Stimulated activated CD8-positive, alpha-beta memory T cell treated with anti-CD3 and anti-CD28 coated beads, Interleukin-7, amount 100 ng/mL, for 4 hours (primary cell): ENCODE measurements around the gene ZNF74.
"Not testable (repeated sequence)": the region's sequence is repeated elsewhere in the genome, so short reads cannot be mapped to it uniquely, and the experiment has no call there.

ENCODE experiments used
- DNase-seq, 2 donors: peaks; one replicate each; pipeline ENCODE4 v3.0.0-alpha.2; 2020; ENCODE audit warnings: low read depth in 2 of 2

The ZNF74 gene

GRCh38 chr22:20400606-20401375 lies 6.8 kb downstream of the ZNF74 start:
- no peak for DNase-seq

GRCh38 chr22:20401376-20402014 lies 7.5 kb downstream of the ZNF74 start:
- DNase-seq = no peak

- DNase-seq = no peak
These were observed 9.2 kb downstream of the ZNF74 start for GRCh38 chr22:20402960-20403778.

GRCh38 chr22:20403779-20404140 lies 9.8 kb downstream of the ZNF74 start:
- no peak for DNase-seq

GRCh38 chr22:20404881-20405280 lies 10.9 kb downstream of the ZNF74 start:
- DNase-seq = no peak

GRCh38 chr22:20405291-20405930 lies 11.5 kb downstream of the ZNF74 start:
- no peak for DNase-seq

- DNase-seq = no peak
These were observed 12.2 kb downstream of the ZNF74 start for GRCh38 chr22:20405931-20406685.

- no peak for DNase-seq
These were observed 12.9 kb downstream of the ZNF74 start for GRCh38 chr22:20406686-20407408.

- no peak for DNase-seq
These were observed 13.9 kb downstream of the ZNF74 start for GRCh38 chr22:20407829-20408228.

GRCh38 chr22:20408891-20409290 lies 14.9 kb downstream of the ZNF74 start:
- DNase-seq = no peak

- not testable (repeated sequence) for DNase-seq
These were observed 15.4 kb downstream of the ZNF74 start for GRCh38 chr22:20409385-20409784.

- DNase-seq = no peak
These were observed 18.7 kb downstream of the ZNF74 start for GRCh38 chr22:20412474-20413216.

GRCh38 chr22:20413217-20414058 lies 19.5 kb downstream of the ZNF74 start:
- DNase-seq = no peak

- DNase-seq = no peak
These were observed 20.1 kb downstream of the ZNF74 start for GRCh38 chr22:20414059-20414440.

GRCh38 chr22:20414450-20414849 lies 20.5 kb downstream of the ZNF74 start:
- no peak for DNase-seq

- DNase-seq = not testable (repeated sequence)
These were observed 21.3 kb downstream of the ZNF74 start for GRCh38 chr22:20415241-20415640.

- not testable (repeated sequence) for DNase-seq
These were observed 21.7 kb downstream of the ZNF74 start for GRCh38 chr22:20415699-20416098.

GRCh38 chr22:20418211-20418788 lies 24.3 kb downstream of the ZNF74 start:
- peak; percentile 36 to 56 for DNase-seq

- no peak for DNase-seq
These were observed 25.7 kb downstream of the ZNF74 start for GRCh38 chr22:20419664-20419951.
